ENCODE measurements around the gene HNRNPK. TPM values are rescaled to one million over a fixed set of nuclear protein-coding genes. Genes with fewer than 3 reads are reported as not detected.

HNRNPK gene
- total and polyA plus RNA-seq, 2 of the 4 experiments (the other 2 are of a cell fraction) = 422 to 458 TPM

GRCh38 chr9:83956436-83957247 lies 23.4 kb downstream of the HNRNPK start:
- intact Hi-C loops (cut with micrococcal nuclease) = loop anchor here (5.0 kb wide), 1 partner anchor 361 kb away; no protein-coding TSS in a partner anchor
- dilution Hi-C loops (cut with HindIII; ENCODE audit: low sequenced_read_pairs, unreplicated experiment) = no loop called here
- peak overlapping the region; percentile 66; the same call in 1 of the 2 replicates for H3K18ac ChIP-seq (ENCODE audit: low read depth, low read length)
- peaks cover 0 to 15% of the 10 kb centered on the region in 2 experiments; a peak in 1 of 4 replicates for H3K79me1 ChIP-seq (ENCODE audit: low read depth in 1 of 2, low read length in 2 of 2)
- peak overlapping the region; percentile 78 for H2BK120ac ChIP-seq (ENCODE audit: low read depth, low read length)
- no peak overlapping the region for H2BK5ac ChIP-seq (ENCODE audit: low read depth, low read length, poor library complexity, severe bottlenecking)
- peak overlapping the region; percentile 99 to 100 for H4K8ac ChIP-seq (ENCODE audit: low read depth in 2 of 2, low read length in 2 of 2)
- H3K27ac ChIP-seq (ENCODE audit: insufficient read depth, low read length) = peak overlapping the region; percentile 66
- peak overlapping the region; percentile 78; the same call in 1 of the 2 replicates for H3K23ac ChIP-seq (ENCODE audit: low read depth, low read length)
- H4K91ac ChIP-seq (ENCODE audit: insufficient read depth, low read depth, low read length) = peak overlapping the region; percentile 91
- ATAC-seq (ENCODE audit: low read depth) (peak; percentile 86), DNase-seq (no peak)
- peak overlapping the region; percentile 82 for H3K9ac ChIP-seq (ENCODE audit: low read depth, low read length)
- WGBS, 2 experiments (ENCODE audit: extremely low coverage in 2 of 2, insufficient read length in 1 of 2) = 9% methylated on average over 35 of the region's 57 CpGs; no CpG with 5 or more reads in 1 of the 2 experiments
- H3K4me2 ChIP-seq (ENCODE audit: low read depth, low read length) = peak overlapping the region; percentile 88
- H3K14ac ChIP-seq (replicated peaks; ENCODE audit: low read depth, low read length) = peak overlapping the region; percentile 92
- no peak overlapping the region; the same call in 1 of the 2 replicates for H3K56ac ChIP-seq (ENCODE audit: extremely low read depth, insufficient read depth, low read length)
- no TSS peak for BruUV-seq (replicated peaks)
- peak overlapping the region; percentile 6 for H2AK9ac ChIP-seq (replicated peaks; ENCODE audit: low read depth, low read length, poor library complexity)
- TF ChIP-seq SMC3 (IDR thresholded peaks at IDR 0.05; ENCODE audit: low read depth, low read length) (no peak), RFX5 (IDR thresholded peaks at IDR 0.05; ENCODE audit: low read depth, low read length) (no peak)
- TF ChIP-seq, protein P1, sequence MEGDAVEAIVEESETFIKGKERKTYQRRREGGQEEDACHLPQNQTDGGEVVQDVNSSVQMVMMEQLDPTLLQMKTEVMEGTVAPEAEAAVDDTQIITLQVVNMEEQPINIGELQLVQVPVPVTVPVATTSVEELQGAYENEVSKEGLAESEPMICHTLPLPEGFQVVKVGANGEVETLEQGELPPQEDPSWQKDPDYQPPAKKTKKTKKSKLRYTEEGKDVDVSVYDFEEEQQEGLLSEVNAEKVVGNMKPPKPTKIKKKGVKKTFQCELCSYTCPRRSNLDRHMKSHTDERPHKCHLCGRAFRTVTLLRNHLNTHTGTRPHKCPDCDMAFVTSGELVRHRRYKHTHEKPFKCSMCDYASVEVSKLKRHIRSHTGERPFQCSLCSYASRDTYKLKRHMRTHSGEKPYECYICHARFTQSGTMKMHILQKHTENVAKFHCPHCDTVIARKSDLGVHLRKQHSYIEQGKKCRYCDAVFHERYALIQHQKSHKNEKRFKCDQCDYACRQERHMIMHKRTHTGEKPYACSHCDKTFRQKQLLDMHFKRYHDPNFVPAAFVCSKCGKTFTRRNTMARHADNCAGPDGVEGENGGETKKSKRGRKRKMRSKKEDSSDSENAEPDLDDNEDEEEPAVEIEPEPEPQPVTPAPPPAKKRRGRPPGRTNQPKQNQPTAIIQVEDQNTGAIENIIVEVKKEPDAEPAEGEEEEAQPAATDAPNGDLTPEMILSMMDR (conservative IDR thresholded peaks at IDR 0.05; ENCODE audit: low read depth, low read length) = no peak
- H3K36me3 ChIP-seq (ENCODE audit: control insufficient read depth, insufficient read depth, low read length) = no peaks in the 10 kb centered on the region
- peak overlapping the region; percentile 41; the same call in 1 of the 2 replicates for H2BK20ac ChIP-seq (ENCODE audit: low read depth, low read length)
- H4K5ac ChIP-seq (ENCODE audit: low read depth, low read length) = peak overlapping the region; percentile 98
- peak overlapping the region; percentile 58 for H3K4me3 ChIP-seq (ENCODE audit: insufficient read depth, low read depth, low read length)
- ChIA-PET POLR2A (ENCODE audit: unreplicated experiment) (no interaction called here), CTCF (interaction anchor here (1.4 kb wide), 1 partner anchor 305 kb away, joined by 3 read pairs; no protein-coding TSS in a partner anchor)
- no peaks in the 10 kb centered on the region for H3K27me3 ChIP-seq (ENCODE audit: control insufficient read depth, insufficient read depth, low read length)
- H3K4me1 ChIP-seq (ENCODE audit: control insufficient read depth, insufficient read depth, low read length) = peaks cover 5% of the 10 kb centered on the region
- peak overlapping the region; percentile 98 for H2AFZ ChIP-seq (replicated peaks; ENCODE audit: low read length, poor library complexity)
- 0 out of 2 replicates have a peak, but pooled peaks cover 2% of the 10 kb centered on the region for H3K9me3 ChIP-seq (ENCODE audit: control insufficient read depth, insufficient read depth, low read length)
- peak overlapping the region; percentile 97 for H3K4ac ChIP-seq (ENCODE audit: low read depth, low read length)
- no peaks in the 10 kb centered on the region for H4K20me1 ChIP-seq (ENCODE audit: insufficient read depth, low read length)
- 0 out of 2 replicates have a peak, but pooled peaks cover 3% of the 10 kb centered on the region for H3K9me1 ChIP-seq (ENCODE audit: insufficient read depth, low read length)
- in situ Hi-C loops (cut with MboI; ENCODE audit: low sequenced_read_pairs) = no loop called here
- H2BK15ac ChIP-seq (ENCODE audit: low read depth, low read length) = peak overlapping the region; percentile 74; the same call in 2 of the 3 replicates
- peak overlapping the region; percentile 47; the same call in 1 of the 2 replicates for H2AK5ac ChIP-seq (ENCODE audit: low read depth, low read length)

Measured in IMR-90 (cell line).